DMS53 (cell line): Measurements from ENCODE around the gene RRP1B.

Experiments
- DNase-seq: peaks from one replicate; lab custom pipeline; 2025; lab: John Stamatoyannopoulos, UW

Gene RRP1B

DNA sequence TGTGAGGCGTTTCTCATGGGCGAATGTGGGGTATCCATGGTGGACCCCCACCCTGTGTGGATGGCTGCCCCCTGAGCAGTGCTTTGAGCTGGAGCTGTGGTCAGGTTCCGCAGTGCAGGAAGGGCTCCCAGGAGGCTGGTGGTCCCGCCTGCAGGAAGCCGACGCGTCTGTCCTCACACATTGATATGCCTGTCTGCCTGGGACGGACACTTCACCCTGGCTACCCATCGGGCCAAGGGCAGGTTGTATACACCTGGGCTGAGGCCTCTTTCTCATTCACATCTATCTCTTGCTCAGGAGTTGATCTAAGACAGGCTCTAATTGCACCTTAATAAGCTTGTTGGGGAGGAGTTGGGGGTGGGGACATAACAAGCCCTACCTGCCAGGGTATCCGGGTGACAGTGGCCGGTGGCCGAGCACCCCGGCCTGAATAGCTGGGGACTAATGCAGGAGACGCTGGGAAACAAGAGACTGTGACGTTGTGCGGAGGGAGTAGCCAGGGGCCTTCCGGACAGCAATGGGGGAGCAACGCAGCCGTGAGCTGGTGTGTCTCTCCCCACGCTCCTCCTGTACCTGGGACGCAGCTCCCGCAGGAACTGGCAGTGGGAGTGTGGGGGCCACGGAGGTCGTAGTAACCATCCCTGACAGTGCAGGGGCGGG lies 81.3 kb downstream of the RRP1B start:
- DNase-seq = peak; percentile 90

DNA sequence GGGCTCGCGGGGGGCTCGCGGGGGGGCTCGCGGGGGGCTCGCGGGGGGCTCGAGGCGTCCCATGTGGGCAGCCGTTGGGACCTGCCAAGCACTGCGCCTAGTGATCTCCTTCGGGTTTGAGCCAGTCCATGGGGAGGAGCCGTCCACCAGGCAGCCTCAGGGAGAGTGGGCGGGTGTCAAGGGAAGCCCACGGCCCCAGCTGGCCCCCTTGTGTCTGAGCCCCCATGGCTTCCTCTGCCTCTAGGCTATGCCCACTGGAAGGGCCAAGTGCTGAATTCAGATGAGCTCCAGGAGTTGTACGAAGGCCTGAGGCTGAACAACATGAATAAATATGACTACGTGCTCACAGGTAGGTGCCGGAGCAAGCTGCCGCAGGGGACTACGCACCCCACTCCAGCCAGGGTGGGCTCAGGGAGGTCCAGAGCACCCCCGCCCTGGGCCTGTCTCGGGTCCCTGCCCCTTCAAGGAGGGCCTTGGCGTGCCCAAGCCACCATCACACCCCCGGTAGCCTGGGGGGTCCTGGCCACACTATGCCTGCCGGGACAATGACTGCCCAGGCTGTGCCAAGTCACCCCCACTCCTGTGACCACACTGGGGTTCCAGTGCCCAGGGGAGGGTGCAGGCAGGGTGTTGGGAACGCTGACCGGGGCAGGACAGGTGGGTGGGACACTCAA lies 82.2 kb downstream of the RRP1B start:
- DNase-seq = peak; percentile 22

DNA sequence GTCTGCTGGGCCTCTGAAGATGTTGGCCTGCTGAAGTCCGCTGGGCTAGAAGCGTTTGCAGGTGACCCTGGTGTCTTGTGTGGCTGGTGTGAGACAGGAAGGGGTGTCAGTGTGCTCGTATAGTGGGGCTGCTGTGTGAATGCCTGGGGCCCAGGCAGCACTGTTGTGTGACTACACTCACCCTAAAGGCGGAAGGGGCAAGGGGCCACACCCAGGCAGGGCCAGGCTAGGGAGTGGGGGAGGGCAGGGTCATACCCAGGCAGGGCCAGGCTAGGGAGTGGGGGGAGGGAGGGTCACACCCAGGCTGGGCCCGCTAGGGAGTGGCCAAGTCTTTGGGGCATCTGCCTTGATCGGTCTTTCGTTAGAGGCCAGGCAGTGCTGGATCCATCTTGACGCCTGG lies 84.6 kb downstream of the RRP1B start:
- no peak for DNase-seq

DNA sequence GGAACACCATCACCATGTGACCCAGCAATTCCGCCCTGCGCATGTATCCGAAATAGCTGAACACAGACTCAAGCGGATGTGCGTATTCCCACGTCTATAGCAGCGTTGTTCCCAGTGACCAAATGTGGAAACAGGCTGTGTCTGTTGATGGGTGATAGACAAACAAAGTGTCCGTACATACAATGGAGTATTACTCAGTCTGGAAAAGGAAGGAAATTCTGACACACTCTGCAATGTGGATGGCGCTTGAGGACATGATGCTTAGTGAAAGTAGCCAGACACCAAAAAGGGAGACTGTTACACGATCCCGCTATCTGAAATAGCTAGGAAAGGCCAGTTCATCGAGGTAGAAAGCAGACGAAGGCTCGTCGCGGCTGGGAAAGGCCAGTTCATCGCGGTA lies 85.4 kb downstream of the RRP1B start:
- no peak for DNase-seq
